ENCODE data around the gene SRCAP. TPM values are rescaled to one million over a fixed set of nuclear protein-coding genes. Genes with fewer than 3 reads are reported as not detected.

The SRCAP gene
- total RNA-seq, 1 donor from 2014 or later, result 83.6 TPM

- Mint-ChIP-seq H3K4me3 (ENCODE audit: low read depth) (peak within 1 kb of the TSS; percentile 94), H3K4me1 (ENCODE audit: low read depth) (peaks cover 18% of the 10 kb centered on the region), H3K27ac (peak within 1 kb of the TSS; percentile 78), H3K36me3 (ENCODE audit: low read depth) (peaks cover 41% of the 10 kb centered on the region), H3K27me3 (ENCODE audit: low read depth) (no peaks in the 10 kb centered on the region), H3K9me3 (no peaks in the 10 kb centered on the region)
- DNase-seq (ENCODE audit: low spot score), result peak; percentile 98
- intact Hi-C loops (cut with micrococcal nuclease), result loop anchor here (1.0 kb wide), 3 partner anchors 14 to 127 kb away; partner anchors contain the start of genes CFAP119 and RNF40
Measured at GRCh38 chr16:30747799-30748633, 49.0 kb downstream of the SRCAP start, which contains the start of gene PHKG2. Gene PHKG2, plus strand, starts transcription at chr16:30748425. Its CDS starts 396 bp downstream, at chr16:30748821.

DNA sequence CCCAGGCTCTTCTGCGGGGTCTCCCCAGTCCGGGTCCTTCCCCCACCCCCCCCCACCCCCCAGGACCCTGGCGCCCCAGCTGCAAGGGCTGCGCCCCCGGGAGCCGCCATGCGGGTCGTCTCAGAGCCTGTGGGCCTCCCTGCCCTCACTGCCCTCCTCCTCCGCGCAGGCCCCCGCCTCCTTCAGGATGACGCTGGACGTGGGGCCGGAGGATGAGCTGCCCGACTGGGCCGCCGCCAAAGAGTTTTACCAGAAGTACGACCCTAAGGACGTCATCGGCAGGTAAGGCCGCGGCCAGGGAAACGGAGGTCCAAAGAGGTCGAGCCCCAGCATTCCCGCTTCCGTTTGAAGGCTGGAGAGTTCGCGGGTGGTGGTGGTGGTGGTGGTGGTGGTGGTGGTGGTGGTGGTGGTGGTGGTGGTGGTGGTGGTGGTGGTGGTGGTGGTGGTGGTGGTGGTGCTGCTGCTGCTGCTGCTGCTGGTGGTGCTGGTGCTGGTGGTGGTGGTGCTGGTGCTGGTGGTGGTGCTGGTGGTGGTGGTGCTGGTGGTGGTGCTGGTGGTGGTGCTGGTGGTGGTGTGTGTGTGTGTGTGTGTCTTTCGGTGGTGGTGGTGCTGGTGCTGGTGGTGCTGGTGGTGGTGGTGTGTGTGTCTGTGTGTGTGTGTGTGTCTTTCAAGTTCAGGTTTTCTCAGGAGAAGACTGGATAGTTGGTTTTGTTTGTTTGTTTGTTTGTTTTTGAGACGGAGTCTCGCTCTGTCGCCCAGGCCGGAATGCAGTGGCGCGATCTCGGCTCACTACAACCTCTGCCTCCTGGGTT is 49.9 kb downstream of the SRCAP start:
- Mint-ChIP-seq H3K9me3 (no peaks in the 10 kb centered on the region), H3K36me3 (ENCODE audit: low read depth) (peaks cover 34% of the 10 kb centered on the region), H3K4me1 (ENCODE audit: low read depth) (peaks cover 18% of the 10 kb centered on the region), H3K27me3 (ENCODE audit: low read depth) (no peaks in the 10 kb centered on the region), H3K27ac (peak overlapping the region; percentile 78), H3K4me3 (ENCODE audit: low read depth) (peak overlapping the region; percentile 94)
- intact Hi-C loops (cut with micrococcal nuclease), result loop anchor here (1.0 kb wide), 3 partner anchors 13 to 126 kb away; partner anchors contain the start of genes CFAP119 and RNF40
- DNase-seq (ENCODE audit: low spot score), result no peak

DNA sequence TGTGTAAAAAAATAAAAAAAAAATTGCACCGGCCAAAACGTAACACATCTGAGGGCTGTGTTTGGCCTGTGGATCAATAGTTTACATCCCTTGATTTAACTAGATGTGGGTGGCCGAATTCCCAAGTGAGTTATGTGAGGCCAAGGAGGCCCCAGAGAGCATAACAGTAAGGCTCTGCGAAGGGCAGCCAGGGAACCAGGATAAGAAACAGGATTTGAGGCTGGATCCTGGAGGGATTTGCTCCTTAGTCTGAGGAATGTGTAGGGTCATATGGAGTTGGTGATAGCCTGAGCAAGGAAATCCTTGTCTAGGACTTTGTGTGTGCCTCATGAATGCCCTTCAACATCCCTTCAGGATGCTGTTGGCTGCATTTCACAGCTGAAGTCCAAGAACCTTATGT is 51.2 kb downstream of the SRCAP start:
- Mint-ChIP-seq H3K9me3 (no peaks in the 10 kb centered on the region), H3K4me3 (ENCODE audit: low read depth) (no peak overlapping the region), H3K27me3 (ENCODE audit: low read depth) (no peaks in the 10 kb centered on the region), H3K4me1 (ENCODE audit: low read depth) (peaks cover 18% of the 10 kb centered on the region), H3K36me3 (ENCODE audit: low read depth) (peaks cover 32% of the 10 kb centered on the region), H3K27ac (no peak overlapping the region)
- DNase-seq (ENCODE audit: low spot score), result no peak
- intact Hi-C loops (cut with micrococcal nuclease), result no loop called here

- intact Hi-C loops (cut with micrococcal nuclease), result no loop called here
- Mint-ChIP-seq H3K9me3 (no peaks in the 10 kb centered on the region), H3K4me3 (ENCODE audit: low read depth) (peak overlapping the region; percentile 44), H3K4me1 (ENCODE audit: low read depth) (peaks cover 18% of the 10 kb centered on the region), H3K27ac (no peak overlapping the region), H3K36me3 (ENCODE audit: low read depth) (peaks cover 31% of the 10 kb centered on the region), H3K27me3 (ENCODE audit: low read depth) (no peaks in the 10 kb centered on the region)
- DNase-seq (ENCODE audit: low spot score), result no peak
Measured at GRCh38 chr16:30750876-30751465, 52.0 kb downstream of the SRCAP start.

DNA sequence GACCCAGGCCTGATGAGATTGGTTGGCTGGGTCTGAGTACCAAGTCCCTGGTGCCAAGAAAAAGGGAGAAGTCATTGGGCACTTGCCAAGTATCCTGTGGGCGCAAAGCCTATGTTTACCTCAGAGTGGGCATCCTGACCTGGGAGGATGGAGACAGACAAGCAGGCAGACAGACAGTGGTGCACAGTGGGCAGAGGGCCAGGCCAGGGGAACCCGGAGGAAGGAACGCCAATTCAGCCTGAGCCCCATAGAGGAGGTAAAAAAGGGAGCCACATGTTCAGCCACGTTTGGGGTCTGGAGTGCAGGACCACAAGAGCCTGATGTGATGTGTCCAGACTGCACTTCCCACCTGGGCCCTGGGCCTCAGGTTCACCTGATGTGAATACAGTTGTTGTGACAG is 54.6 kb downstream of the SRCAP start:
- no peak overlapping the region for H3K4me3 Mint-ChIP-seq (ENCODE audit: low read depth)
- intact Hi-C loops (cut with micrococcal nuclease), result no loop called here
- peaks cover 10% of the 10 kb centered on the region for H3K4me1 Mint-ChIP-seq (ENCODE audit: low read depth)
- peaks cover 30% of the 10 kb centered on the region for H3K36me3 Mint-ChIP-seq (ENCODE audit: low read depth)
- no peaks in the 10 kb centered on the region for H3K9me3 Mint-ChIP-seq
- DNase-seq (ENCODE audit: low spot score), result no peak
- no peak overlapping the region for H3K27ac Mint-ChIP-seq
- no peaks in the 10 kb centered on the region for H3K27me3 Mint-ChIP-seq (ENCODE audit: low read depth)

- H3K27me3 Mint-ChIP-seq (ENCODE audit: low read depth), result no peaks in the 10 kb centered on the region
- no peak overlapping the region for H3K27ac Mint-ChIP-seq
- H3K4me1 Mint-ChIP-seq (ENCODE audit: low read depth), result peaks cover 8% of the 10 kb centered on the region
Measured at GRCh38 chr16:30755955-30756780, 57.2 kb downstream of the SRCAP start.

DNA sequence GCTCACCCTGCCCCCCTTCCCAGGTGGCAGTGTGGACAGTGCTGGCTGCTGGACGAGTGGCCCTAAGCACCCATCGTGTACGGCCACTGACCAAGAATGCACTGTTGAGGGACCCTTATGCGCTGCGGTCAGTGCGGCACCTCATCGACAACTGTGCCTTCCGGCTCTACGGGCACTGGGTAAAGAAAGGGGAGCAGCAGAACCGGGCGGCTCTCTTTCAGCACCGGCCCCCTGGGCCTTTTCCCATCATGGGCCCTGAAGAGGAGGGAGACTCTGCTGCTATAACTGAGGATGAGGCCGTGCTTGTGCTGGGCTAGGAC is 57.8 kb downstream of the SRCAP start:
- intact Hi-C loops (cut with micrococcal nuclease), result no loop called here
- Mint-ChIP-seq H3K27me3 (ENCODE audit: low read depth) (no peaks in the 10 kb centered on the region), H3K9me3 (no peaks in the 10 kb centered on the region), H3K4me1 (ENCODE audit: low read depth) (peaks cover 9% of the 10 kb centered on the region), H3K27ac (no peak overlapping the region), H3K36me3 (ENCODE audit: low read depth) (peaks cover 11% of the 10 kb centered on the region), H3K4me3 (ENCODE audit: low read depth) (no peak overlapping the region)
- no peak for DNase-seq (ENCODE audit: low spot score)

More at GRCh38 chr16:30755955-30756780, 57.2 kb downstream of the SRCAP start:
- no peak overlapping the region for H3K4me3 Mint-ChIP-seq (ENCODE audit: low read depth)
- peaks cover 16% of the 10 kb centered on the region for H3K36me3 Mint-ChIP-seq (ENCODE audit: low read depth)
- no peaks in the 10 kb centered on the region for H3K9me3 Mint-ChIP-seq
- intact Hi-C loops (cut with micrococcal nuclease), result no loop called here
- no peak for DNase-seq (ENCODE audit: low spot score)

- intact Hi-C loops (cut with micrococcal nuclease), result no loop called here
- Mint-ChIP-seq H3K27ac (no peak overlapping the region), H3K4me3 (ENCODE audit: low read depth) (no peak overlapping the region), H3K4me1 (ENCODE audit: low read depth) (peaks cover 9% of the 10 kb centered on the region), H3K9me3 (no peaks in the 10 kb centered on the region), H3K36me3 (ENCODE audit: low read depth) (peaks cover 15% of the 10 kb centered on the region), H3K27me3 (ENCODE audit: low read depth) (no peaks in the 10 kb centered on the region)
- DNase-seq (ENCODE audit: low spot score), result no peak
Measured at GRCh38 chr16:30757316-30757715, 58.3 kb downstream of the SRCAP start.

DNA sequence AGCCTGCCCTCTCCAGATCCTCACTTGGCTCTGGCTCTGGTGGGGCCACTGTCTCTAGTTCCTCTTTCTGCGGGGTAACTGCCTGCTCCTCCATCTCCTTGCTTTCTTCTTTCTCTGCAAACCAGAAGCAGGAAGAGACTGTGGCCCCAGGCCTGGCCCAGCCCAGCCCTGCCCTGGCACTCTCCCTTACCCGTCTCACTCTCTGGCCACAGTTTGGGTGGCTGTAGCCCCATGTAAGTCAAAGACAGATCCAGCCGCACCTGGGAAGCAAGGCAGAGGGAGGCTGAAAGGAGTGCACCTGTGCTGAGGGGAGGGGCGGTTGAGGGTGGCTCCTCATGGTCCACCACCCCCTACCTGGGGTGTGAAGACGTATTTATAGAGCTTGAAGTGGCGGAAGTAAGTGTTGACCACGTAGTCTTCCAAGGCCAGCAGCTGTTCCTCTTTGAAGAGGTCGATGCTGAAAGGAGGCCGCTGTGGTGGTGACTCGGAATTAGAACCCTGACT is 60.1 kb downstream of the SRCAP start:
- Mint-ChIP-seq H3K4me1 (ENCODE audit: low read depth) (peaks cover 17% of the 10 kb centered on the region), H3K9me3 (no peaks in the 10 kb centered on the region), H3K27ac (no peak overlapping the region), H3K4me3 (ENCODE audit: low read depth) (no peak overlapping the region), H3K36me3 (ENCODE audit: low read depth) (peaks cover 23% of the 10 kb centered on the region), H3K27me3 (ENCODE audit: low read depth) (no peaks in the 10 kb centered on the region)
- intact Hi-C loops (cut with micrococcal nuclease), result no loop called here
- DNase-seq (ENCODE audit: low spot score), result no peak

- Mint-ChIP-seq H3K4me1 (ENCODE audit: low read depth) (peaks cover 17% of the 10 kb centered on the region), H3K9me3 (no peaks in the 10 kb centered on the region), H3K4me3 (ENCODE audit: low read depth) (no peak overlapping the region), H3K36me3 (ENCODE audit: low read depth) (peaks cover 26% of the 10 kb centered on the region), H3K27me3 (ENCODE audit: low read depth) (no peaks in the 10 kb centered on the region), H3K27ac (no peak overlapping the region)
- intact Hi-C loops (cut with micrococcal nuclease), result loop anchor here (5.0 kb wide), 1 partner anchor 63 kb away; the partner anchor contains the start of gene SRCAP
- no peak for DNase-seq (ENCODE audit: low spot score)
Measured at GRCh38 chr16:30760001-30760559, 61.1 kb downstream of the SRCAP start.

DNA sequence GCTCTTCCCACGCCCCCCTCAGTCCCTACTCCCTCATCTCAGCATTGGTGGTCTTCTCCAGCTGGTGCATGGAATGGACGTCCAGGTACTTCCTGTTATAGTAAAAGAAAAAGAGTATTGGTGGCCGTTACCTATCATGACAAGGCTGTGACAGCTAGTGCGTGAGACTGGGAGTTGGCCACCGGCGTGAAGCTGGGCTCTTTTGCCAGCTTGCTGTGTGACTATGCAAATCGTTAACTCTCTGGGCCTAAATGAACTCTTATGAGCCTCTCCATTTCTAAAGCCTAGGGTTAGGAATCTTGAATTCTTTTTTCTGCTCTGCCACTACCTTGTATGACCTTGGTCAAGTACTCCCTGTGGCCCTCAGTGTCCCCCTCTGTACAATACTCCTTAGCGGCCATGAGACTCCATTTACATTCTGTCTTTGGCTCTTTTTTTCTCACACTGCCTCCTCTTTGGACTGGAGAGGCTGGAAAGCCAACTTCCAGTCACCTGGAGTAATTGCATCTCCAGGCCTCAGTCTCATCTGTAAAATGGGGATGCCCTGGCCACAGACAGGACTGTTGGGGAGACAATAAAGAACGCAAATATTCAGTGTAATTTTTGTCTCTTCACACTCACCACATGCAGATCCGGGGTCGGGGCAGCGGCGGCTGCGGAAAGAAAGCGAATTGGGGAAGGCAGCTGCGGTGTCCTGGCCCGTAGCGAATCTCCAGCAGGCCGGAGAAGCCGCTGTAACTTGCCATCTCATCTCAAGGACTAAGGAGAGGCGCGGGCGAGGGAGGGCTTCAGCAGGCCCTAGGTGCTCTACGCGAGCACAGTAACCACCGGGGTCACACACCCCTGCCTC is 61.8 kb downstream of the SRCAP start:
- intact Hi-C loops (cut with micrococcal nuclease), result loop anchor here (5.0 kb wide), 1 partner anchor 64 kb away; the partner anchor contains the start of gene SRCAP
- peak overlapping the region; percentile 6 for H3K27ac Mint-ChIP-seq
- H3K4me3 Mint-ChIP-seq (ENCODE audit: low read depth), result peak overlapping the region; percentile 85
- peaks cover 33% of the 10 kb centered on the region for H3K36me3 Mint-ChIP-seq (ENCODE audit: low read depth)
- no peak for DNase-seq (ENCODE audit: low spot score)
- H3K9me3 Mint-ChIP-seq, result no peaks in the 10 kb centered on the region
- peaks cover 17% of the 10 kb centered on the region for H3K4me1 Mint-ChIP-seq (ENCODE audit: low read depth)
- no peaks in the 10 kb centered on the region for H3K27me3 Mint-ChIP-seq (ENCODE audit: low read depth)
